CD4-positive, alpha-beta T cell (primary cell): Measurements from ENCODE around the gene NSFL1C. TPM values are rescaled to one million over a fixed set of nuclear protein-coding genes. Genes with fewer than 3 reads are reported as not detected.

ENCODE experiments used
- ATAC-seq: fragments of 200-7000 bp; cut with Tn5 transposase; one replicate; pipeline ENCODE4 v1.10.0; 2022; ENCODE audit warnings: mild to moderate bottlenecking; ENCODE audit not compliant: poor library complexity
- CTCF ChIA-PET: fragments of 350-600 bp; sonication (Branson Sonifier 250); formaldehyde crosslinking; loops from one replicate; lab custom pipeline; 2021; ENCODE audit warnings: antibody characterized with exemption, inconsistent platforms; lab: Charles Lee
- POLR2A ChIA-PET: fragments of 350-600 bp; sonication (Branson Sonifier 250); formaldehyde crosslinking; loops from one replicate; lab custom pipeline; 2021; ENCODE audit warnings: antibody characterized with exemption, inconsistent platforms; lab: Charles Lee
- DNase-seq, 14 experiments: peaks; one replicate each; pipeline ENCODE4 v3.0.0-alpha.2; 2013 to 2020; ENCODE audit warnings: mixed read lengths in 2 of 14
- H3K27ac ChIP-seq, 2 donors: one replicate each; pipeline versions ENCODE4 v1.5.1 to v1.7.0; 2013; ENCODE audit warnings: low read length in 2 of 2, low read depth in 1 of 2, mild to moderate bottlenecking in 1 of 2
- H3K27me3 ChIP-seq, 2 experiments: 1 replicate in 1 of 2; 2 replicates in 1 of 2; pipeline versions ENCODE4 v1.6.1 to v1.7.0; 2013; ENCODE audit warnings: low read length in 2 of 2, control low read depth in 1 of 2, mild to moderate bottlenecking in 1 of 2, moderate library complexity in 1 of 2; ENCODE audit not compliant: insufficient read depth in 2 of 2, control insufficient read depth in 1 of 2
- H3K36me3 ChIP-seq: one replicate; pipeline ENCODE4 v1.6.1; 2013; ENCODE audit warnings: low read length, control low read depth; ENCODE audit not compliant: insufficient read depth
- H3K4me1 ChIP-seq: one replicate; pipeline ENCODE4 v1.6.1; 2013; ENCODE audit warnings: low read length, control low read depth; ENCODE audit not compliant: insufficient read depth
- H3K4me3 ChIP-seq: one replicate; pipeline ENCODE4 v1.5.1; 2013; ENCODE audit warnings: mild to moderate bottlenecking, low read length, moderate library complexity
- H3K9me3 ChIP-seq, 2 experiments: 1 replicate in 1 of 2; 2 replicates in 1 of 2; pipeline versions ENCODE4 v1.6.1 to v1.7.0; 2013; ENCODE audit warnings: low read length in 2 of 2, mild to moderate bottlenecking in 2 of 2, control low read depth in 1 of 2, moderate library complexity in 1 of 2; ENCODE audit not compliant: control insufficient read depth in 1 of 2, insufficient read depth in 1 of 2
- H3K27ac Mint-ChIP-seq: one replicate; pipeline ENCODE4 v1.8.0; 2020; ENCODE audit warnings: mixed read lengths
- H3K27me3 Mint-ChIP-seq: one replicate; pipeline ENCODE4 v1.8.0; 2021; ENCODE audit warnings: mixed read lengths
- H3K36me3 Mint-ChIP-seq: one replicate; pipeline ENCODE4 v1.8.0; 2021; ENCODE audit warnings: low read depth, mixed read lengths
- H3K4me1 Mint-ChIP-seq: one replicate; pipeline ENCODE4 v1.8.0; 2021; ENCODE audit warnings: low read depth, mixed read lengths
- H3K4me3 Mint-ChIP-seq: one replicate; pipeline ENCODE4 v1.8.0; 2020; ENCODE audit warnings: mild to moderate bottlenecking, mixed read lengths
- H3K9me3 Mint-ChIP-seq: one replicate; pipeline ENCODE4 v1.8.0; 2020; ENCODE audit warnings: mixed read lengths
- intact Hi-C, 2 experiments: fragments of 100-400 bp; cut with DNase I in 1 of 2; cut with micrococcal nuclease in 1 of 2; formaldehyde crosslinking; loops; one replicate each; pipeline versions ENCODE4 v1.15.1 to v1.9.0; 2023 to 2025; cut with DNase I, micrococcal nuclease
- total RNA-seq, 174 experiments: library from RNA in 2 of 174; stranded (reverse) in 2 of 174; gene quantifications; one replicate each; pipeline ENCODE4 v1.2.3 and lab custom pipeline; 2021 to 2026
- TF ChIP-seq, protein P1 (sequence below): fragments of 200-600 bp; IDR thresholded peaks from one replicate; pipeline ENCODE4 v1.8.0; 2022; ENCODE audit warnings: antibody characterized with exemption, mild to moderate bottlenecking

The NSFL1C gene
- total RNA-seq, 2 experiments from 2014 or later: 53.2 to 53.4 TPM

DNA sequence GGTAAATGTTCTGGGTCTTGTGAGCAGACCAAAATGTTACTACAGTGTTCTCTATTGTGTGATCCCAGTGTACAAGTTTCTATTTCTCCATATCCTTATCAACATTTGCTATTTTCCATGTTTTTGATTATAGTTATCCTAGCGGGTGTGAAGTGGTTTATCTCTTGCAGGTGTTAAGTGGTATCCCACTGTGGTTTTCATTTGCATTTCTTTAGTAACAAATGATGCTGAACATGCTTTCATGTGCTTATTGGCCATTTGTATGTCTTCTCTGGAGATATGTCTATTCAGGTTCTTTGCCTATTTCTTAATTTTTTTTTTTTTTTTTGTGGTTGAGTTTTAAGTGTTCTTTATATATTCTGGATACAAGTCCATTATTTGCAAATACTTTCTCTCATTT lies 35.5 kb downstream of the NSFL1C start:
- Mint-ChIP-seq H3K27ac (no peak overlapping the region), H3K27me3 (no peaks in the 10 kb centered on the region), H3K4me3 (no peak overlapping the region), H3K4me1 (peaks cover 23% of the 10 kb centered on the region), H3K9me3 (no peaks in the 10 kb centered on the region), H3K36me3 (no peaks in the 10 kb centered on the region)
- H3K27ac ChIP-seq: no peak overlapping the region
- POLR2A ChIA-PET: no interaction called here
- TF ChIP-seq, protein P1, sequence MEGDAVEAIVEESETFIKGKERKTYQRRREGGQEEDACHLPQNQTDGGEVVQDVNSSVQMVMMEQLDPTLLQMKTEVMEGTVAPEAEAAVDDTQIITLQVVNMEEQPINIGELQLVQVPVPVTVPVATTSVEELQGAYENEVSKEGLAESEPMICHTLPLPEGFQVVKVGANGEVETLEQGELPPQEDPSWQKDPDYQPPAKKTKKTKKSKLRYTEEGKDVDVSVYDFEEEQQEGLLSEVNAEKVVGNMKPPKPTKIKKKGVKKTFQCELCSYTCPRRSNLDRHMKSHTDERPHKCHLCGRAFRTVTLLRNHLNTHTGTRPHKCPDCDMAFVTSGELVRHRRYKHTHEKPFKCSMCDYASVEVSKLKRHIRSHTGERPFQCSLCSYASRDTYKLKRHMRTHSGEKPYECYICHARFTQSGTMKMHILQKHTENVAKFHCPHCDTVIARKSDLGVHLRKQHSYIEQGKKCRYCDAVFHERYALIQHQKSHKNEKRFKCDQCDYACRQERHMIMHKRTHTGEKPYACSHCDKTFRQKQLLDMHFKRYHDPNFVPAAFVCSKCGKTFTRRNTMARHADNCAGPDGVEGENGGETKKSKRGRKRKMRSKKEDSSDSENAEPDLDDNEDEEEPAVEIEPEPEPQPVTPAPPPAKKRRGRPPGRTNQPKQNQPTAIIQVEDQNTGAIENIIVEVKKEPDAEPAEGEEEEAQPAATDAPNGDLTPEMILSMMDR: no peak
- intact Hi-C loops: loop anchor here in 1 of 2 experiments (10.0 kb wide), 1 partner anchor 216 kb away; no protein-coding TSS in a partner anchor
- no peaks in the 10 kb centered on the region for H3K9me3 ChIP-seq
- no peaks in the 10 kb centered on the region for H3K27me3 ChIP-seq
- ATAC-seq (no peak), DNase-seq (no peak)
- H3K36me3 ChIP-seq: no peaks in the 10 kb centered on the region
- peaks cover 12% of the 10 kb centered on the region for H3K4me1 ChIP-seq
- no peak overlapping the region for H3K4me3 ChIP-seq
- CTCF ChIA-PET: no interaction called here

DNA sequence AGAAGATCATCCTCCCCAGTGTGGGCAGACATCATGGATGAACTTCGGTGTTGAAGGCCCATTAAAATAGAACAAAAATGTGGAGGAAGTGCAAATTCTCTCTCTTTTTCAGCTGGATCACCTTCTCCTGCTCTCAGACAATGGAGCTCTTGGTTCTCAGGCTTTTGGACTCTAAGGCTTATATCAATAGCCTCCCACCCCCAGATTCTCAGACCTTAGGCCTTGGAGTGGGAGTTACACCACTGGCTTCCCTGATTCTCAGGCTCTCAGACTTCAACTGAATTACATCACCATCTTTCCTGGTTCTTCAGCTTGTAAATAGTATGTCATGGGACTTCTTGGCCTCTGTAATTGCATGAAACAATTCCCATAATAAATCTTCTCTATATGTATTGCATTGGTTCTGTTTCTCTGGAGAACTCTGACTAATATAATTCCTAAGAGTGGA lies 36.6 kb downstream of the NSFL1C start:
- Histone ChIP-seq H3K36me3 (no peaks in the 10 kb centered on the region), H3K27ac (no peak overlapping the region), H3K9me3 (no peaks in the 10 kb centered on the region), H3K4me3 (no peak overlapping the region), H3K27me3 (no peaks in the 10 kb centered on the region), H3K4me1 (peaks cover 7% of the 10 kb centered on the region)
- no peaks in the 10 kb centered on the region for H3K36me3 Mint-ChIP-seq
- no peak overlapping the region for H3K4me3 Mint-ChIP-seq
- H3K4me1 Mint-ChIP-seq: peaks cover 15% of the 10 kb centered on the region
- CTCF ChIA-PET: no interaction called here
- H3K27ac Mint-ChIP-seq: no peak overlapping the region
- TF ChIP-seq, protein P1: no peak
- H3K9me3 Mint-ChIP-seq: no peaks in the 10 kb centered on the region
- no peaks in the 10 kb centered on the region for H3K27me3 Mint-ChIP-seq
- ATAC-seq: no peak
- no peak for DNase-seq
- intact Hi-C loops: loop anchor here in 1 of 2 experiments (10.0 kb wide), 1 partner anchor 215 kb away; no protein-coding TSS in a partner anchor
- POLR2A ChIA-PET: no interaction called here

DNA sequence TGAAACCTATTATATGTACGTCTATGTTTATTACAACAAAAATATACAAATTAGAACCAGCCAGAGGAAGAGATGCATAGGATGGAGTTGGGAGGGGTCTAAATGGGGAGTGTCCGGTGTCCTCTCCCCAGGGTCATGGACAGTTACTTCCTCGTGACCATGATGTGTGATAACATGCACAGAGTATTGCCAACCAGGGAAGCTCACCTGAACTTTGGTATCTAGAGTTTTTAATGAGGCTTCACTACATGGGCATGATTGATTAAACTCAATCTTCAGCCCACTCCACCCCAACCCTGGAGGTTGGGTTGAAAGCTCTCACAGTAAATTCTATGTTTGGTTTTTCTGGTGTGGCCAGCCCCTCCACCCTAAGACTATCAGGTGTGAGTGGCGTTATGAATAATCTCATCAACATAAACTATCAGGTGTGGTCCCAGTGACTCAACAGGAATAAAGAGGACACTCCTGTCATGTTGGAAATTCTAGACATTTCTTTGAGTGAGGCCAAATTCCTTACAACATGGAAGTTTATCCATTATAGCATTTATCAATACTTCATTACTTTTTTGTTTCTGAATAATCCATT lies 37.4 kb downstream of the NSFL1C start:
- no peak overlapping the region for H3K4me3 ChIP-seq
- CTCF ChIA-PET: interaction anchor here (1.2 kb wide), 1 partner anchor 37 kb away, joined by 4 read pairs; no protein-coding TSS in a partner anchor
- Mint-ChIP-seq H3K27ac (no peak overlapping the region), H3K4me1 (peaks cover 7% of the 10 kb centered on the region), H3K4me3 (no peak overlapping the region), H3K9me3 (no peaks in the 10 kb centered on the region), H3K27me3 (no peaks in the 10 kb centered on the region), H3K36me3 (no peaks in the 10 kb centered on the region)
- no peaks in the 10 kb centered on the region for H3K36me3 ChIP-seq
- H3K9me3 ChIP-seq: no peaks in the 10 kb centered on the region
- TF ChIP-seq, protein P1: no peak
- ATAC-seq (no peak), DNase-seq (no peak)
- no peaks in the 10 kb centered on the region for H3K27me3 ChIP-seq
- no peak overlapping the region for H3K27ac ChIP-seq
- POLR2A ChIA-PET: no interaction called here
- no peaks in the 10 kb centered on the region for H3K4me1 ChIP-seq
- intact Hi-C loops: no loop called here
